ENCODE results near the gene PRKAR2A.
"Not testable (repeated sequence)": the region's sequence is repeated elsewhere in the genome, so short reads cannot be mapped to it uniquely, and the experiment has no call there.

PRKAR2A gene

GRCh38 chr3:48723725-48724124 is 123.9 kb downstream of the PRKAR2A start:
- H3K27me3 ChIP-seq = no peaks in the 10 kb centered on the region
- H3K27ac ChIP-seq = no peak overlapping the region
- H3K9me3 ChIP-seq = no peaks in the 10 kb centered on the region
- intact Hi-C loops (cut with DNase I; ENCODE audit: low total_unique reads) = no loop called here
- H3K4me1 ChIP-seq = no peaks in the 10 kb centered on the region
- H3K36me3 ChIP-seq = no peaks in the 10 kb centered on the region
- no peak for TF ChIP-seq CTCF (IDR thresholded peaks at IDR 0.05)
- no peak for DNase-seq
- no peak overlapping the region for H3K4me3 ChIP-seq

GRCh38 chr3:48723293-48723692 is 124.4 kb downstream of the PRKAR2A start:
- H3K27me3 ChIP-seq; H3K4me1 ChIP-seq; DNase-seq; H3K4me3 ChIP-seq; H3K9me3 ChIP-seq; intact Hi-C loops (cut with DNase I; ENCODE audit: low total_unique reads); H3K36me3 ChIP-seq; H3K27ac ChIP-seq: not testable (repeated sequence)

GRCh38 chr3:48716982-48717746 is 130.5 kb downstream of the PRKAR2A start, which contains the start of gene IP6K2:
IP6K2 (minus strand) TSS chr3:48717221; CDS start chr3:48695291, 21,930 bp downstream.
- DNase-seq = peak; percentile 99
- H3K4me1 ChIP-seq = peaks cover 0 to 39% (median 22%) of the 10 kb centered on the region in 4 donors
- peak within 1 kb of the TSS; percentile 72 to 83 for H3K27ac ChIP-seq
- H3K36me3 ChIP-seq = peaks cover 0 to 24% (median 8%) of the 10 kb centered on the region in 3 donors
- intact Hi-C loops (cut with DNase I; ENCODE audit: low total_unique reads) = no loop called here
- no peaks in the 10 kb centered on the region for H3K9me3 ChIP-seq
- no peaks in the 10 kb centered on the region for H3K27me3 ChIP-seq
- no peak for TF ChIP-seq CTCF (IDR thresholded peaks at IDR 0.05)
- H3K4me3 ChIP-seq = peak within 1 kb of the TSS; percentile 65 to 78

- Histone ChIP-seq H3K9me3 (no peaks in the 10 kb centered on the region), H3K27ac (peak overlapping the region; percentile 72 to 83), H3K4me1 (peaks cover 0 to 44% (median 23%) of the 10 kb centered on the region in 4 donors), H3K36me3 (peaks cover 0 to 30% (median 11%) of the 10 kb centered on the region in 3 donors), H3K27me3 (no peaks in the 10 kb centered on the region), H3K4me3 (peak overlapping the region; percentile 65 to 78)
- no peak for TF ChIP-seq CTCF (IDR thresholded peaks at IDR 0.05)
- DNase-seq = no peak
- intact Hi-C loops (cut with DNase I; ENCODE audit: low total_unique reads) = no loop called here
Measured at GRCh38 chr3:48716508-48716981, 131.1 kb downstream of the PRKAR2A start.

- H3K4me3 ChIP-seq = peak overlapping the region in 1 of 2 donors; percentile 65
- H3K36me3 ChIP-seq = peaks cover 10 to 42% (median 22%) of the 10 kb centered on the region in 3 donors
- TF ChIP-seq CTCF (IDR thresholded peaks at IDR 0.05) = no peak
- H3K4me1 ChIP-seq = peaks cover 0 to 55% (median 25%) of the 10 kb centered on the region in 4 donors
- H3K9me3 ChIP-seq = no peaks in the 10 kb centered on the region
- H3K27me3 ChIP-seq = no peaks in the 10 kb centered on the region
- H3K27ac ChIP-seq = no peak overlapping the region
- DNase-seq = no peak
- intact Hi-C loops (cut with DNase I; ENCODE audit: low total_unique reads) = no loop called here
Measured at GRCh38 chr3:48715174-48715800, 132.4 kb downstream of the PRKAR2A start.

GRCh38 chr3:48711727-48712126 is 135.9 kb downstream of the PRKAR2A start:
- TF ChIP-seq CTCF (IDR thresholded peaks at IDR 0.05) = no peak
- DNase-seq = no peak
- Histone ChIP-seq H3K4me1 (peaks cover 0 to 77% (median 37%) of the 10 kb centered on the region in 4 donors), H3K9me3 (no peaks in the 10 kb centered on the region), H3K36me3 (peaks cover 10 to 58% (median 43%) of the 10 kb centered on the region in 3 donors), H3K27me3 (no peaks in the 10 kb centered on the region), H3K4me3 (no peak overlapping the region), H3K27ac (no peak overlapping the region)
- intact Hi-C loops (cut with DNase I; ENCODE audit: low total_unique reads) = no loop called here
